HCT116 (cell line): Measurements from ENCODE around the gene KAZN. TPM values are rescaled to one million over a fixed set of nuclear protein-coding genes. Genes with fewer than 3 reads are reported as not detected.

Source experiments
- ATAC-seq: fragments of 200-7000 bp; cut with Tn5 transposase; 2 replicates; pipeline ENCODE4 v1.9.1; 2020; ENCODE audit warnings: mild to moderate bottlenecking, moderate library complexity
- BruUV-seq: library from RNA; stranded (reverse); fragments of 400-500 nt; replicated peaks from 2 replicates; lab custom pipeline; 2021; lab: Mats Ljungman, UMichigan
- CTCF ChIA-PET: fragments of 300-600 bp; sonication (Branson Sonifier 250); formaldehyde crosslinking; loops from one replicate; lab custom pipeline; 2021; ENCODE audit warnings: antibody characterized with exemption; lab: Charles Lee
- POLR2A ChIA-PET: fragments of 300-600, 350-600 bp; sonication (Branson Sonifier 250); formaldehyde crosslinking; loops from one replicate; lab custom pipeline; 2021; ENCODE audit warnings: antibody characterized with exemption; lab: Charles Lee
- RAD21 ChIA-PET, 2 experiments: fragments of 300-600 bp; sonication (Branson Sonifier 250); formaldehyde crosslinking; loops; one replicate each; lab custom pipeline; 2023; ENCODE audit warnings: low total read pairs in 2 of 2; ENCODE audit not compliant: uncharacterized antibody in 2 of 2, unreplicated experiment in 2 of 2, low non-redundant PET in 1 of 2; lab: Charles Lee
- DNase-seq: peaks from one replicate; pipeline ENCODE4 v3.0.0-alpha.2; 2010; ENCODE audit warnings: low read depth, low spot score
- H2AFZ ChIP-seq: fragments of 200-600 bp; shearing (Covaris generic), sonication (generic); 2 replicates; pipeline ENCODE4 v1.6.1; 2017; ENCODE audit warnings: low read depth, mixed run types, mixed read lengths, antibody characterized with exemption, low read length; ENCODE audit not compliant: poor library complexity, severe bottlenecking
- H3K27ac ChIP-seq: 2 replicates; pipeline ENCODE4 v1.5.1; 2012; ENCODE audit warnings: low read depth, low read length
- H3K27me3 ChIP-seq: fragments of 200-600 bp; sonication (generic); 2 replicates; pipeline ENCODE4 v1.6.1; 2016; ENCODE audit warnings: mixed run types, low read length, mixed read lengths; ENCODE audit not compliant: insufficient read depth
- H3K36me3 ChIP-seq, 2 experiments: fragments of 200-500 bp in 1 of 2; fragments of 200-600 bp in 1 of 2; sonication (Bioruptor generic) in 1 of 2; sonication (generic) in 1 of 2; 2 replicates each; pipeline versions ENCODE4 v1.5.1 to v1.6.1; 2014 to 2016; ENCODE audit warnings: low read length in 2 of 2, inconsistent platforms in 1 of 2, mixed read lengths in 1 of 2, mixed run types in 1 of 2; ENCODE audit not compliant: insufficient read depth in 2 of 2, control insufficient read depth in 1 of 2
- H3K4me1 ChIP-seq, 2 experiments: fragments of 200-600 bp in 1 of 2; sonication (generic) in 1 of 2; 2 replicates each; pipeline versions ENCODE4 v1.5.1 to v1.6.1; 2012 to 2017; ENCODE audit warnings: low read length in 2 of 2, inconsistent platforms in 1 of 2, mild to moderate bottlenecking in 1 of 2, mixed read lengths in 1 of 2, mixed run types in 1 of 2, moderate library complexity in 1 of 2; ENCODE audit not compliant: insufficient read depth in 2 of 2, control insufficient read depth in 1 of 2
- H3K4me2 ChIP-seq: fragments of 200-600 bp; sonication (generic); 2 replicates; pipeline ENCODE4 v1.6.1; 2017; ENCODE audit warnings: mixed run types, low read length, mixed read lengths
- H3K4me3 ChIP-seq, 2 experiments: fragments of 200-600 bp in 1 of 2; sonication (generic) in 1 of 2; replicated peaks in 1 of 2; 2 replicates each; pipeline ENCODE4 v1.5.1; 2011 to 2016; ENCODE audit warnings: low read length in 2 of 2, control low read depth in 1 of 2, low read depth in 1 of 2, mild to moderate bottlenecking in 1 of 2, mixed read lengths in 1 of 2, mixed run types in 1 of 2
- H3K79me2 ChIP-seq: fragments of 200-600 bp; sonication (generic); 2 replicates; pipeline ENCODE4 v1.6.1; 2017; ENCODE audit warnings: mild to moderate bottlenecking, mixed run types, low read length, moderate library complexity, mixed read lengths; ENCODE audit not compliant: insufficient read depth
- H3K9ac ChIP-seq: fragments of 200-600 bp; sonication (generic); 2 replicates; pipeline ENCODE4 v1.6.1; 2016; ENCODE audit warnings: low read length, mixed read lengths
- H3K9me2 ChIP-seq: fragments of 200-600 bp; sonication (generic), shearing (Covaris generic); 2 replicates; pipeline ENCODE4 v1.6.1; 2017; ENCODE audit warnings: mixed run types, mild to moderate bottlenecking, moderate library complexity; ENCODE audit not compliant: insufficient read depth
- H3K9me3 ChIP-seq, 2 experiments: fragments of 200-500 bp in 1 of 2; fragments of 200-600 bp in 1 of 2; sonication (Bioruptor generic) in 1 of 2; sonication (generic) in 1 of 2; 2 replicates each; pipeline ENCODE4 v1.6.1; 2014 to 2017; ENCODE audit warnings: low read length in 2 of 2, mixed read lengths in 2 of 2, inconsistent platforms in 1 of 2, low read depth in 1 of 2, mild to moderate bottlenecking in 1 of 2, mixed run types in 1 of 2, moderate library complexity in 1 of 2; ENCODE audit not compliant: control insufficient read depth in 1 of 2, insufficient read depth in 1 of 2
- H4K20me1 ChIP-seq: fragments of 200-600 bp; sonication (generic), shearing (Covaris generic); 2 replicates; pipeline ENCODE4 v1.6.1; 2017; ENCODE audit warnings: mixed run types, mild to moderate bottlenecking, moderate library complexity; ENCODE audit not compliant: insufficient read depth
- CEBPB ChIP-seq: IDR thresholded peaks from 2 replicates; pipeline ENCODE4 v1.6.1; 2012; ENCODE audit warnings: low read depth
- EGR1 ChIP-seq: IDR thresholded peaks from 2 replicates; pipeline ENCODE4 v1.6.1; 2012; ENCODE audit warnings: low read depth
- ELF1 ChIP-seq: IDR thresholded peaks from 2 replicates; pipeline ENCODE4 v1.6.1; 2012; ENCODE audit warnings: low read depth, borderline replicate concordance
- FOSL1 ChIP-seq: IDR thresholded peaks from 2 replicates; pipeline ENCODE4 v1.6.1; 2012; ENCODE audit warnings: low read depth
- JUND ChIP-seq: IDR thresholded peaks from 2 replicates; pipeline ENCODE4 v1.6.1; 2012
- RAD21 ChIP-seq: IDR thresholded peaks from 2 replicates; pipeline ENCODE4 v1.6.1; 2012; ENCODE audit warnings: low read depth, mild to moderate bottlenecking
- SP1 ChIP-seq: IDR thresholded peaks from 2 replicates; pipeline ENCODE4 v1.6.1; 2012; ENCODE audit warnings: low read depth
- YY1 ChIP-seq: IDR thresholded peaks from 2 replicates; pipeline ENCODE4 v1.6.1; 2011; ENCODE audit warnings: low read length, low read depth, moderate library complexity, mild to moderate bottlenecking; ENCODE audit not compliant: insufficient replicate concordance; ENCODE audit errors: extremely low read depth
- ZFX ChIP-seq: fragments of 450-650 bp; IDR thresholded peaks from 2 replicates; pipeline ENCODE4 v1.6.1; 2017
- intact Hi-C: fragments of 100-400 bp; cut with micrococcal nuclease; formaldehyde crosslinking; loops from 2 replicates; pipeline ENCODE4 v1.10.0; 2022
- total RNA-seq: library from RNA; stranded (reverse); gene quantifications from one replicate; pipeline ENCODE4 v1.2.1, GENCODE V29; 2021; ENCODE audit not compliant: unreplicated experiment
- TF ChIP-seq, protein P1 (sequence below): IDR thresholded peaks from 2 replicates; pipeline ENCODE4 v1.6.1; 2012; ENCODE audit warnings: low read depth
- TF ChIP-seq, protein P2 (sequence below): IDR thresholded peaks from 2 replicates; pipeline ENCODE4 v1.6.1; 2012

The KAZN gene
- total RNA-seq, 1 experiment from 2014 or later = 13.4 TPM

DNA sequence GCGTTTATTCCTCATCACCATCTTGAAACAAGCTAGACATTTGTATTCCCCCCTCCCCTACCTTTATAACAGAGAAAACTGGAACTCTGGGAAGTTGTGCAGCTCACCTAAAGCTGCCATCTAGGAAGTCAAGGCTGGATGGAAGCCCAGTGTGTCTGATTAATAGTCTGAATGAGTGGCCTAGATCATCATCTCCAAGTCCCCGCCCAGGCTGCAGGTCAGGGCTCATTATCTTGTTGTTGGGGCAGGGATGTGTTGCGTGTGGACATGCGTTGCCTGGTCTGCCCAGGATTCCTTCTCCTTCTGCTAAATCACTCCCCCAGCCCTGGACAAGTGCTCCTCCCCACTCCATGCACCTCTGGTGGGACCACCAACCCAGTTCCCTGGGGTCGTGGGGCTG, 14.7 kb upstream of the KAZN start:
- DNase-seq (no peak), ATAC-seq (no peak)
- CTCF ChIA-PET = no interaction called here
- Histone ChIP-seq H2AFZ (no peak overlapping the region), H3K27me3 (peaks cover 27% of the 10 kb centered on the region), H3K4me1 (no peaks in the 10 kb centered on the region), H3K9me2 (no peaks in the 10 kb centered on the region), H3K4me2 (no peak overlapping the region), H3K9me3 (no peaks in the 10 kb centered on the region), H3K27ac (no peak overlapping the region), H3K36me3 (no peaks in the 10 kb centered on the region), H3K9ac (no peak overlapping the region), H4K20me1 (no peaks in the 10 kb centered on the region), H3K79me2 (no peaks in the 10 kb centered on the region), H3K4me3 (no peak overlapping the region)
- BruUV-seq = no TSS peak
- POLR2A ChIA-PET = no interaction called here
- RAD21 ChIA-PET = no interaction called here
- TF ChIP-seq RAD21 (no peak), CEBPB (no peak), YY1 (no peak), EGR1 (no peak), FOSL1 (no peak), SP1 (no peak), ZFX (no peak), JUND (no peak), ELF1 (no peak)
- TF ChIP-seq, protein P1, sequence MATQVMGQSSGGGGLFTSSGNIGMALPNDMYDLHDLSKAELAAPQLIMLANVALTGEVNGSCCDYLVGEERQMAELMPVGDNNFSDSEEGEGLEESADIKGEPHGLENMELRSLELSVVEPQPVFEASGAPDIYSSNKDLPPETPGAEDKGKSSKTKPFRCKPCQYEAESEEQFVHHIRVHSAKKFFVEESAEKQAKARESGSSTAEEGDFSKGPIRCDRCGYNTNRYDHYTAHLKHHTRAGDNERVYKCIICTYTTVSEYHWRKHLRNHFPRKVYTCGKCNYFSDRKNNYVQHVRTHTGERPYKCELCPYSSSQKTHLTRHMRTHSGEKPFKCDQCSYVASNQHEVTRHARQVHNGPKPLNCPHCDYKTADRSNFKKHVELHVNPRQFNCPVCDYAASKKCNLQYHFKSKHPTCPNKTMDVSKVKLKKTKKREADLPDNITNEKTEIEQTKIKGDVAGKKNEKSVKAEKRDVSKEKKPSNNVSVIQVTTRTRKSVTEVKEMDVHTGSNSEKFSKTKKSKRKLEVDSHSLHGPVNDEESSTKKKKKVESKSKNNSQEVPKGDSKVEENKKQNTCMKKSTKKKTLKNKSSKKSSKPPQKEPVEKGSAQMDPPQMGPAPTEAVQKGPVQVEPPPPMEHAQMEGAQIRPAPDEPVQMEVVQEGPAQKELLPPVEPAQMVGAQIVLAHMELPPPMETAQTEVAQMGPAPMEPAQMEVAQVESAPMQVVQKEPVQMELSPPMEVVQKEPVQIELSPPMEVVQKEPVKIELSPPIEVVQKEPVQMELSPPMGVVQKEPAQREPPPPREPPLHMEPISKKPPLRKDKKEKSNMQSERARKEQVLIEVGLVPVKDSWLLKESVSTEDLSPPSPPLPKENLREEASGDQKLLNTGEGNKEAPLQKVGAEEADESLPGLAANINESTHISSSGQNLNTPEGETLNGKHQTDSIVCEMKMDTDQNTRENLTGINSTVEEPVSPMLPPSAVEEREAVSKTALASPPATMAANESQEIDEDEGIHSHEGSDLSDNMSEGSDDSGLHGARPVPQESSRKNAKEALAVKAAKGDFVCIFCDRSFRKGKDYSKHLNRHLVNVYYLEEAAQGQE = no peak
- TF ChIP-seq, protein P2, sequence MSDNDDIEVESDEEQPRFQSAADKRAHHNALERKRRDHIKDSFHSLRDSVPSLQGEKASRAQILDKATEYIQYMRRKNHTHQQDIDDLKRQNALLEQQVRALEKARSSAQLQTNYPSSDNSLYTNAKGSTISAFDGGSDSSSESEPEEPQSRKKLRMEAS = no peak
- intact Hi-C loops = no loop called here
